NCI-H460 (cell line): ENCODE results near the gene NRAP. TPM values are rescaled to one million over a fixed set of nuclear protein-coding genes. Genes with fewer than 3 reads are reported as not detected.
A peak's percentile ranks its signal among the peaks of the same experiment; 100 is the strongest.
"Not testable (repeated sequence)": the region's sequence is repeated elsewhere in the genome, so short reads cannot be mapped to it uniquely, and the experiment has no call there.

Source experiments
- DNase-seq: peaks from one replicate; pipeline ENCODE4 v3.0.0-alpha.2; 2016; ENCODE audit warnings: low read depth; ENCODE audit errors: extremely low read depth
- total RNA-seq: library from RNA; depleted of rRNA; stranded (reverse); fragments of >200 nt; shearing (Covaris generic); gene quantifications from 2 replicates; pipeline ENCODE4 v1.2.3, GENCODE V29; 2014

Gene NRAP
- total RNA-seq, 1 experiment from 2014 or later: 3.0 TPM

DNA sequence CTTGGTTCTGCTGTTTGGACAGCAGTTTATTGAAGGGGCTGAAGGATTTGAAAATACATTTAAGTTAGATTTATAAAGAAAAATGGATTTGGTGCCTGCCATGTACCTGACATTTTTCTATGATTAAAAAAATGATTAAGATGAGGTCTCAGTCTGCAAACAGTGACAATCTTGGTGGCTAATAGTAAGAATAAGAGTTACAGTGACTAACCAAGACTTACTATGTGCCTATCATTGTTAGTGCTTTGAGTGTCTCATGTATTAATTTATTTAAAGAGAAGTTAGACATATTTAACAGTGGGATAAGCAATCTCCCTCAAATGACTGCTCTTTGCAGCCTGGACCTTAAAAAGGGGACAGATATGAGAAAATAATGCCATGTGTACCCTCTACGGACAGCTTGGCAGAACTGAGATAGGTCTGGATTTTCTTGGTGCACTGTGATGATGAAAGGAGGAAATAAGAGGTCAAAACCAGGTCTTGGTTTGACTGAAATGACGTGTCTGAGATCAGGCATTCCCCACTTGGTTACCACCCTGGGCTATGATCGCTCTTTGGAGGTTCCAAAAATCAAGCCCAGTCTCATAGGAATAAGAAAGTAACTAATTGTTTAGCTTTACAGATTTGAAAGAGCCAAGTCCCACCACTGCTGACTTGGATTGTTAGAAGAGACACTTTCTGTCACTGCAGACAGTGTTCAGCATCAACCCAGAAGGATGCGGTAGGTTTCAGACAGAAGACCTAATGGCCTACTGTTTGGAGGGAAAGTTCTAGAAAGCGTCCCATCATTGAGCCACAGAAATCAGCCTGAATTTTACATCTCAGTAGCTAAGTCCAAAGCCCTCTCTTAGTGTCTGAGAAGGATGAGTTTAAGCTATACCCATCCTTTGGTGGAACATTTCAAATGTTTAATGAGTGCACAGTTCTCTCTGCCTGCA is 18.0 kb upstream of the NRAP start:
- no peak for DNase-seq

DNA sequence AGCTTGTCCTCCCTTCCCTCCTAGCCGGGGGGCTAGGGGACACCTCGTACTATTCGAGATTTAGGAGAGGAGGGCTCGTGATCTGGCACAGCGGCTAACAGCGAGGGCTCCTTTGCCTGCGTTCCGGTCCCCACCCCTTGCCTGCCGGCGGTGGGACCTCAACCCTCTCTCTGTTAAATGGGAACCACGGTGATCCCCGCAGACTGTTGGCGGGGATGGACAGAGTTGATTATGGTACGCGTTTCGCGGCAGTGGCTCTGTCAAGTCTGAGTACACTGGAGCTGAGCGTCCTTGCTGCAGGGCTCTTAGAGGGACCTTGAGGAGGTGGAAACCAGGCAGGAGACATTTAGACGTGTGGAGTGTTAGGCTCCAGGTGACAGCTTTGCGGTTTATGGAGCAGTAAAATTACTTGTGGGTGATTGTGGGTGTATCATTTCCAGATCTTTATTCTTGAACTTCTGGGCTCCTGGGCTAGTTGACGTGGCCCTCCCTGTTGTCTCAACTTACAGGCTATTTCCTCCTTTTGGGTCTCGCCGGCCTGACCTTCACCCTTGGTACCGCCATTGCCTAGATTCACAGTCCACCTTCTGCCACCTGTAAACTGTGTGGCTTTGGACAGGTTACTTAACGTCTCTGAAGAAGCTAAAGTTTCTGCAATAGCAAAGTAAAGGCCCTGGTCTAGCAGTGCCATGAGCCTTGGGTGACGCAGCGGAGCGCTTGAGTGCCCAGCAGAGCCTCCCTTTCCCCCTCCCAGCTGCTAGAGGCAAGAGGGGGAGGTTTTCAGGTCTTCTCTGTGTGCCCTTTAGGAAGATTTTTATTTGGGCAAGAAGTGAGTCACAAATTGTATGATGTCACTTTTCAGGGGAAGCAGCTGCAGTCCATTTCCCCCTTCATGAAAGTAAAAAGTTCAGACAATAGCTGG is 16.6 kb upstream of the NRAP start:
- peak; percentile 36 for DNase-seq

DNA sequence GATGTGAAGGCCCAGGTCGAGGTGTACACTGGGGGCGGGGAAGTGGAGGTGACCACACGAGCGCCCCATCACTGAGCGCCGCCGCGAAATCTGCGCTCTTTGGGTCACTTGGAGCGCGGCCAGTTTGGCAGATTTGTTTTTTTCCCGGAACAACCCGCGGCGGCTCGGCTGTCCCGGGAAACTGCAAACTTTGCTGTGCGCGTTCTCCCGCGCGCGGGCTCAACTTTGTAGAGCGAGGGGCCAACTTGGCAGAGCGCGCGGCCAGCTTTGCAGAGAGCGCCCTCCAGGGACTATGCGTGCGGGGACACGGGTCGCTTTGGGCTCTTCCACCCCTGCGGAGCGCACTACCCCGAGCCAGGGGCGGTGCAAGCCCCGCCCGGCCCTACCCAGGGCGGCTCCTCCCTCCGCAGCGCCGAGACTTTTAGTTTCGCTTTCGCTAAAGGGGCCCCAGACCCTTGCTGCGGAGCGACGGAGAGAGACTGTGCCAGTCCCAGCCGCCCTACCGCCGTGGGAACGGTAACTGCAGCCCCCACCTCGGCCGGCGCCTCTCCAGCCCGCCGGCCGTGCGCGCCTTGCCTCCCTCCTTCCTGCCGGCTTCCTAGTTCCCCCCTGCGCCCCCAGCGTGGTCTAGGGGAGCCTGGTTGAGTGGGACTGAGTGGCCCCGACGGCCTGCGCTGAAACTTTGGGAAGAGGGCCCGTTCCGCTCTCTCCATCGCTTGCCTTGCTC is 15.8 kb upstream of the NRAP start, which contains the start of gene CASP7:
Gene CASP7, plus strand, starts transcription at position 450 of the 727 bp plus-strand sequence. CDS start 17,582 bp downstream, outside the sequence.
- peak; percentile 91 for DNase-seq

DNA sequence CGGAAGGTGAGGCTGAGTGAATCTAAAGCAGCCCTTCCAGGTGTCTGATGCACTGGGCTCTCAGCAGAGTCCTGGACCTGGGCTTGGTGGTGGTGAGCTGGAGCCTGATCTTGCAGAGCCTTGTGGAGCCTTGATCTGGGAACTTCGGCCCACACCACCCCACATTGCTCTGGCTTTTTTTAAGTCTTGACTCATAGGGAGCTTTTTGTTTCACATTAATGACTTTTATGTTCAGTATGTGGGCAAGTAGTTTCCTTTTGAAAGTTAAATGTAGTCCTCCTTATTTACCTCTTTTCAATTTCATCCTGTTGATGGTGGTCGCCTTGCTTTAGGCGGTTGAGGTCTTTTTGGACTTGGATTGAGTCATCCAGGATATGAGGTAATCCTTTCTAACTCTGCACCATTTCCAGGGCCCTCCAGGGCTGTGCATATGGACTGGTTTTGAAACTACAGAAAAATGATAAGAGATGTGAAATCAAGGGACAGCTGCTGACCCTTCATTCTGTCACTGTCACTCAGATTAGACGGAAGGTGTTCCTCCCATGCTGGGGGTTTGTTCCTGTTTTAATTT is 2.9 kb upstream of the NRAP start:
- DNase-seq: no peak

DNA sequence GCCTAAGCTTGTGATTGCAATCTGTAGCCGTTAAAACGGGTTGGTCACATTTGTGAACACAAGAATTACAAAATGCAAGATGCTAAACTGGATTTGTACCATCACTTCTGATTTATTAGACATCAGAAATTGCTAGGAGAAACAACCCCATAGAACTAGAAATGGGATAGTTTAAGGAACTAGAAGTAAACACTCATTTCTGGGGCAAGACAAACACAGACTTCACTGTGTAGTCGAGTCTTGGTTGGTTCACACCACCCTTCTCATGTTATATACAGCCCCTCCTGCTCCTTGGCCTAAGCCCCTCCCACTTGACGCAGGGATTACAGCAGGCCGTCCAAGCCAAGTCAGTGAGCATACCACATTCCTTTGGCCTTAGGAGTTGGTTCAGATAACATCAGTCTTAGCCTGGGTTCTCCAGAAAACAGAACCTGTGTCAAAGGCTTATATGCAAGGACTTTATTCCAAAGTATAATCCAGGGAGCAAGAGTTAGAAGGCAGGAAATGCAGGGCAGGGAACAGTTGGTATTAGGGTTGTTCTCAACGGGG is 2.0 kb upstream of the NRAP start:
- DNase-seq: peak; percentile 91

DNA sequence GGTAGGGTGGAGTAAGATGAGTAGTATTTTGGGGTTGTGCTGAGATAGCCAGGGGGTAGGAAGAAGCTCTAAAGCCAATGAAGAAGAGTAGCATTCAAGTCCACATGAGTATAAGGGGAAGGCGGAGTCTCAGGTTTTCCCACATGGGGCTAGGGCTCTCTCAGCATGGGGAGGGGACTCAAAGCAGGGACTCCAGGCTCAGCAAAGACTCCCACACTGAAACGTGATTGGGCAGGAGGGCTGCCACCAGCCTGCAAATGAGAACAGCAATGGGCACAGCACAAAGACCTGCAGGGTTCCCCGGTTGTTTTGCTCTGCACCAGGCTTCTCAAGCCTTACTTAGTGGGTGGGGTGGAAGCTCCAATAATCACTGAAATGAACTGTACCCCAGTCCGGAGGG is 1.5 kb upstream of the NRAP start:
- no peak for DNase-seq

DNA sequence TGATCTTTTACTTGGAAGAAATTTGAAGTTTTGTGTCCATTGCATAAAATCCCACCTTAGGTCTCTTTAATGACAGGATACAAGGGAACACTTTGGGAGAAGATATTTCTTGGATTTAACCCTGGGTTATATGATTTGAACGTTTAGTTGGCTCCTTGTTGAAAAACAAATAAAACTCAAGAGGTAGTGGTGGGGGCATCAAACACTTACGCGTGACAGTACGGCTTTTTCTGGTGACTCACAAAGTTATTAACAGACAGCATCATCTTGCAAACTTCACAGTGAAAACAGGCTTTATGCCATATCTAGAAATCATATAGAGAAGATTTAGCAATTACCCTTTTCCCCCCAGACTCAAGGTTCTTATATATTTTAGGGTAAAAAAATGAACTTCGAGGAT is 699 bp downstream of the NRAP start:
- DNase-seq: peak; percentile 59

DNA sequence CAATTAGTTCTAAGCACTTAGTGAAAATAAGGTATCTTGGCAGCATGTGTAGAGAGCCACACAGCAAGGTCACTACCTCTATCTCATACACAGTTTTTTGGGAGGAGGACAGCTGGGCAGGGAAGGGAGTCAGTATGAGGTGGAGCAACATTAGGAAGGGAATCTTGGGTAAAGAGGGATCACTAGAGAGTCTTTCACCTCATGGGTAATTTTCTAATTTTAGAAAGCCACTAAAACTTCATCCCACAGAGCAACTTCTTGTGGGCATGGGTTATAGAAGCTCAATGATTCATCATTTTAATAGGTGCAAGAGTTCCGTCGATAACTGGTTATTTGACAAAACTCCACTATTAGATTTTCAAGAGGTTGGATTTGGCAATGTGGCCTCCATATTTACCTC is 2.5 kb downstream of the NRAP start:
- DNase-seq: no peak

DNA sequence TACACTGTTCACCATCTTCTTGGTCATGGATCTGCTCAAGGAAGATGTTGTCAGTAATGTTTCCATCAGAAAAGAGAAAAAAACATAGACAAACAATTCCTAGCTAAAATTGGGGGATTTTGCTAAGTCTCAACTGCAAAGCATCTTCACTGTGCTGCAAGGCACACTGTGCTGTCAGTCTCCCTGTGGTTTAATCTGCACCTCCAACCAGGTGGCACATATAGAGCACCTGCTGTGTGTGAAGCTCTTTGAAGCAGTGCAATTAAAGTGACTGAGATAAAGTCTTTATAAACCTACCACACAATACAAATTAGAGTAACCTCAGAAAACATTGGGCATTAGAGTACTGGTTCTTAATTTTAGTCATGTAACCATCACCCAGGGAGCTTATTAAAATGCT is 6.3 kb downstream of the NRAP start:
- no peak for DNase-seq

DNA sequence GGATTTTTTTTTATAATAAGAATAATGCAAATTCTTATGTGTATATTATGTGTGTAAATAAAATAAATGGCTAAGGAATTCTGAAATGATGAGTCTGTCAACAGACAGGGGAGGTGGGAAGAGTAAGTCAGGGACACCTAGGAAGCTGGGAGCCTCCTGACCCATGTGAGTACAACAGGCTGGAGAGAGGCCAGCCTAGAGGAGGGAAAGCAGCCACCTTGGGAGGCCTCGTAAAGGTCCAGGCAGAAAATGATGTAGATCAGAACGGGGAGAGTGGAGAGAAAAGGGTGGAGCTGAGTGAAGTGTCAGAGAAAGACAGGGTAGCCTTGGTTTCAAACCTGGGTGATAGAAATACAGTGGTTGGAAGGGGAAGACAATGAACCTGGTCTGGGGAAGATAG is 6.9 kb downstream of the NRAP start:
- no peak for DNase-seq

DNA sequence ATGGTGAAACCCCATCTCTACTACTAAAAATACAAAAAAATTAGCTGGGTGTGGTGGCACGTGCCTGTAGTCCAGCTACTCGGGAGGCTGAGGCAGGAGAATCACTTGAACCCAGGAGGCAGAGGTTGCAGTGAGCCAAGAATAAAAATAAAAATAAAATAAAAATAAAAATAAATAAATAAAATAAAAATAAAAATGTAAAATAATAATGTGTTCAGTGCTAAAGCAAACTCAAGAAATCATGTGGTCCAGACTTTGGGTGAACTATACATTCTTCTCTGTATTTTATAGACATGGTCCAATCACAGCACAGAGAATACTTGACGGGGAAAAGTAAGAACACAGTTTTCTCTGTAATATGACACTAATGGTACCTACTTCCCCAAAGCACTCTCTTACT is 11.4 kb downstream of the NRAP start:
- DNase-seq: not testable (repeated sequence)

DNA sequence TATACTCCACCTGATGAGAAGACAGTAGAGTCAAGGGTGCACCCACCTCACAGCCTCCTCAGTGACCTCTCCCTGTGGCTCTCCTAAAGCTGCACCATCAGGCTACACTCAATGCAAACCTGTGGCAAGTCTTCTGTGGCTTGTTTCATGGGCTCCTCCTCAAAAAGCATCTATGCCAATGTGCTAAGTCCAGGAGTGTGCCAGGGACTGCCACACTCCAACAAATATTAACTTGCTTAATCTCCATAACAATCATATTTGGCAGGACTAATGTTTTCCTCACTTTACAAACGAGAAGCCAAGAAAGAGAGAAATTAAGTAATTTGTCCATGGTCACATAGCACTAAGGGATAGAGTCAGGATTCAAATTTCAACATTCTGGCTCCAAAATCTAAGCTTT is 11.9 kb downstream of the NRAP start:
- DNase-seq: no peak

DNA sequence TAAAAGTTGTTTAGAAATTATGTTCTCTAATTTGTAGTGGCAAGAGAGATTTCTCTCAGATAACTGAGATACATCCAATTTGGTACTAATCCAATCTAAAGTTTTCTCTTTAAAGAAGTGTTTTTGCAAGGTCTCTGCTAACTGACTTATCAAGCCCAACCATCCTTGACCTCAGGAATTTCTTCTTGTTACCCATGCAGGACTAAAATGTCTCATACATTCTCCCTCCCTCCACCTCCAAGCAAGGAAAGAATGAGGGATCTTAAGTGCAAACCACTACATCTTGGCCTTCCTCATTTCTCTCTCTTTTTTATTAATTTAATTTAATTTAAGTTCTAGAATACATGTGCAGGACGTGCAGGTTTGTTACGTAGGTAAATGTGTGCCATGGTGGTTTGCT is 12.8 kb downstream of the NRAP start:
- DNase-seq: no peak

DNA sequence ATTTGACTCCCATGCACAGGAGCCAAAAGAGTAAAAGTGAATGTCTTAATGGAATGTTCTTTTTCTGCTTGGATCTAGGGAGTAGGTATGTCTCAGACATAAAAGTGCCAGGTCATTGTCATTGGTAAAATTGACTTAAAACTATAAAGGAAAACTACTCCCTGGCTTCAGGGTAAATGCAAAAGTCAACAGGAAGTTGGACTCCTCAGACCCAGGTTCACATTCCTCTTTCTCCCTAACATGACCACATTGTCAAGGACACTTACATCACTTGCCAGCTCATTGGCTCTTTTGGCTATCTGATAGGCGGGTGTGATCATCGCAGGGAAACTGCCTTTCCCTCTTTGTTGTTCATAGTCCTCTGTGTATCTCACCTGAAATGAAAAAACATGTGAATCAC is 13.7 kb downstream of the NRAP start:
- no peak for DNase-seq

DNA sequence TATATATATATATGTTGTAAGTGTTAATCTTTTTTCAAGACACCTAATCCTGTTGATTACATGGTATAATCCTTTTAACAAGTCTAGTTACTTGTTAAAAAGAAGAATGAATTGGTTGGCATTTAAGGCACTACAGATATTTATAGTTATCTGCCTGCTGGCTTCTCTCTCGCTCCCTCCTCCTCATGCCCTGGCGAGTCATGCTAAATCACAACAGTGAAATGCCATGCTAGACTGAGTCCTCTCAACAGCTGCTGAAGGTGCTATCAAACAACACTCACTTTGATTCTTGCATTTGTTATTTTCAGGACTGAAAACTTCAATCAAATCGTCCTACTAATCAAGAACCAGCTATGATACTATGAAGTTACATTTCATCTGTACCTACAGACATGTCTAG is 15.4 kb downstream of the NRAP start:
- DNase-seq: peak; percentile 64

DNA sequence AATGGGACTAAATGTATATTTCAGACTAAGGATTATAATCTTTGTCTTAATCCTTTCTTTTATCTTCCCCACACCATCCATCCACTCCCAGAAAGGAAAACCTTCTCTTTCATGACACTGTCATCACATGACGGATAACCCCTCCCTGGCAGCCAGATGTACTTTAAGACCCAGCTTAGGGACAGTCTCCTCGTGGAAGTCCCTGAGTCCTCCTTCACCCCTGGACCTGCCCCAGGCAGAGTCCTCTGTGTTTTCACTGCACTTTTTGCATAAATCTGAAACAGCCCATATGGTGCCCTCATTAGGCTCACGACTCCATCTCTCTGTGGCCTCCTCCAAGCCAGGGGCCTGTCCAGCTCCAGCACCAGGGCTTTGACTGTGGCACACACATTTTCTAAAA is 16.0 kb downstream of the NRAP start:
- peak; percentile 60 for DNase-seq

DNA sequence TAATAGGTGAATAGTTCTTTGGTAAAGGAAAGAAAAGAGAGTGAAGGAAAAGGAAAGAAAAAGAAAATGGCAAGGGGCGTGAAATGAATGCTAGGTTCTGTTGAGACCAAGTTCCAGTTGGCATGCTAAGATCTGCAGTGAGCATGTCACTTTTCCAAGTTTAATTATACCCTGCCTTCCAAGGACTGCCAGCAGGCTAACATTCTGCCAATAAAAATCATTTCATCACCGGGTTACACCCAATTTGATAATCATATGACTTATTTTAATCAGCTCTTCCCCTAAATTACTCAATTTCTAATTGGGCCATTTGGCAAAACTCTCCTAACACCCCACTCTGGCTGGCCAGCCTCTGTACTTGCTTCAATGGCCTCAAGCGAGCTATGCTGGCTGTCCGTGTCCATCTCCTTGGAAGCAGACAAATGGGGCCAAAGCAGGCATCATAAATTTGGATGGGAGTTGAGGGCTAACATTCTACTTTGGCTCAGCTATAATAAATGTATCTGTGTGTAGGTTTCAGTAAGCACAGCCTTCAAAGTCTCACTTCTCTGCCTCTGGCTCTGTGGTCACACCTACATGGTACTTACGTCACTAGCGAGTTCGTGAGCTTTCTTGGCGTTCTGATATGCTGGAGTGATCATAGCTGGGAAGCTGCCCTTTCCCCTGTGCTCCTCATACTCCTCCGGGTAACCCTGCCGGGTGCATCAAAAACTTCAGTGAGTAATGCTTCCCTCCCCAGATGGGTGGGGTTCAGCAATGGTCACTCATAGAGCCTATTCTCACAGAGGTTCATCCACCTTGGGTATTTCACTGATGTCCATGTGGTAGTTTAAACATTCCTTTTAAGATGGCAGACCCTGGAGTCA is 17.3 kb downstream of the NRAP start:
- peak; percentile 100 for DNase-seq

DNA sequence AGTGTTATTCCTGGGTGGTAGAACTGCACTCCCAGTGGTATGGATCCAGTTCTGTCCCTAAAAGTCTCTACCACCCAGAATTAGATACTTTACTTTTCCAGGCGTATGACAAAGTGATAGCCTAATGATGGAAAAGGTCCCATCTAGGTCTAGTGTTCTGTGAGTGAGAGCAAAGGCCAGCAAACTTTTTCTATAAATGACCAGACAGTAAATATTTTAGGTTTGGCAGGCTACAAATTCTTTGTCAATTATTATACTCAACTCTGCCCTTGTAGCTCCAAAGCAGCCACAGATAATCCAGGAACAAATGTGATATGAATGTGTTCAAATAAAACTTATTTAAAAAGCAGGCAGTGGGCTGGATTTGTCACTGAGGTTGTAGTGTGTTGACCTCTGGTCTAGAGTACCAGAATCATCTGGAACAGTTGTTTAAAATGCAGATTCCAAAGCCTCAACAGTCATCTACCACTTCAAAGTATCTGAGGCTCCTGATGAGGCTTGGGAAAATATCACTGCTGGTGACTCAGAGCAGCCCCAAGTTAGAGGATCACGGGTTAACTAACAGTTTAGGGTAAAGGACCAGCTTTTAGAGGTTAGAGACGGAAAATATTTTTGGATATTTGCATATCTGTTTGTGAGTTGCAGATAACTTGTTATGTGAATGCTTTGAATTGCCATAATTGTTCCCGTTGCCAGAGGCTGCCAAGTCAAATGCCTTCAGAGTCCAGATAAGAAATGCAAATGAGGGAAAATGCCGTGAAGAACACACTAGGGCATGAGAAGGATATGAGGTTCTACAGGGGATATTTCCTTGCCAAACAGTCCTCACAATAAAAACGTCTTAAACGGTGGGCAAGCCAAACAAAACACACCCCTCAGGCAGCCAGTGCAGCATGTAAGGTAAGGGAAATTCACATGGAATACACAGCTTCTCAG is 19.4 kb downstream of the NRAP start:
- DNase-seq: peak; percentile 88
